ENCODE measurements around the gene NCF2. TPM values are rescaled to one million over a fixed set of nuclear protein-coding genes. Genes with fewer than 3 reads are reported as not detected.
"Not testable (repeated sequence)": the region's sequence is repeated elsewhere in the genome, so short reads cannot be mapped to it uniquely, and the experiment has no call there.

NCF2 gene
- total RNA-seq, 1 experiment from 2014 or later = 0.10 TPM

DNA sequence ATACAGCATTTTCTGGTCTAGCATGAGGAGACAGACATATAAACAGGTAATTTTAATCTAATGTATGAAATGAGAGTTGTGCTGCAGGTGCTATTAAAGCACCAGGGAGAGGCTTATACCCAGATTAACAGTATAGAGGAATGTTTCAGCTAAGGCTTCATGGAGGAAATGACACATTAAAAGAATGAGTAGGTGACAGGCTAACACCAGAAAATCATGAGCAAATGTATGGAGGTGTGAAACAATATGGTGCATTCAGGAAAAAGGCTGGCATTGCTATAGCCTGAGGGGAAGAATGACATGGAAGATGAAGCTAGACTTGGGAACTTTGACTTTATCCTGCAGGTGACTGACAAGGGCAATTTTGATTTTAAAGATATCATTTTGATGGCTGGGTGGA is 38.3 kb upstream of the NCF2 start:
- Histone ChIP-seq H3K27ac (ENCODE audit: low read length) (no peak overlapping the region), H3K36me3 (ENCODE audit: control insufficient read depth, insufficient read depth, low read length) (peaks cover 34% of the 10 kb centered on the region), H3K9me3 (ENCODE audit: control insufficient read depth, insufficient read depth, low read depth, low read length) (no peaks in the 10 kb centered on the region), H3K27me3 (ENCODE audit: control insufficient read depth, insufficient read depth, low read length) (no peaks in the 10 kb centered on the region), H3K4me1 (ENCODE audit: control insufficient read depth, insufficient read depth, low read length) (peaks cover 12% of the 10 kb centered on the region), H3K4me3 (ENCODE audit: low read depth in 2 of 2, low read length in 2 of 2) (no peak overlapping the region)
- POLR2A ChIA-PET = no interaction called here
- DNase-seq (ENCODE audit: low read depth, low spot score) (no peak), ATAC-seq (no peak)
- CTCF ChIA-PET = no interaction called here
- intact Hi-C loops (cut with micrococcal nuclease; ENCODE audit: unreplicated experiment) = no loop called here
- TF ChIP-seq POLR2AphosphoS5 (IDR thresholded peaks at IDR 0.05; ENCODE audit: low read depth, low read length) = no peak
- TF ChIP-seq TCF7L2 (IDR thresholded peaks at IDR 0.05; ENCODE audit: low read depth, low read length) = no peak
- TF ChIP-seq, protein P1, sequence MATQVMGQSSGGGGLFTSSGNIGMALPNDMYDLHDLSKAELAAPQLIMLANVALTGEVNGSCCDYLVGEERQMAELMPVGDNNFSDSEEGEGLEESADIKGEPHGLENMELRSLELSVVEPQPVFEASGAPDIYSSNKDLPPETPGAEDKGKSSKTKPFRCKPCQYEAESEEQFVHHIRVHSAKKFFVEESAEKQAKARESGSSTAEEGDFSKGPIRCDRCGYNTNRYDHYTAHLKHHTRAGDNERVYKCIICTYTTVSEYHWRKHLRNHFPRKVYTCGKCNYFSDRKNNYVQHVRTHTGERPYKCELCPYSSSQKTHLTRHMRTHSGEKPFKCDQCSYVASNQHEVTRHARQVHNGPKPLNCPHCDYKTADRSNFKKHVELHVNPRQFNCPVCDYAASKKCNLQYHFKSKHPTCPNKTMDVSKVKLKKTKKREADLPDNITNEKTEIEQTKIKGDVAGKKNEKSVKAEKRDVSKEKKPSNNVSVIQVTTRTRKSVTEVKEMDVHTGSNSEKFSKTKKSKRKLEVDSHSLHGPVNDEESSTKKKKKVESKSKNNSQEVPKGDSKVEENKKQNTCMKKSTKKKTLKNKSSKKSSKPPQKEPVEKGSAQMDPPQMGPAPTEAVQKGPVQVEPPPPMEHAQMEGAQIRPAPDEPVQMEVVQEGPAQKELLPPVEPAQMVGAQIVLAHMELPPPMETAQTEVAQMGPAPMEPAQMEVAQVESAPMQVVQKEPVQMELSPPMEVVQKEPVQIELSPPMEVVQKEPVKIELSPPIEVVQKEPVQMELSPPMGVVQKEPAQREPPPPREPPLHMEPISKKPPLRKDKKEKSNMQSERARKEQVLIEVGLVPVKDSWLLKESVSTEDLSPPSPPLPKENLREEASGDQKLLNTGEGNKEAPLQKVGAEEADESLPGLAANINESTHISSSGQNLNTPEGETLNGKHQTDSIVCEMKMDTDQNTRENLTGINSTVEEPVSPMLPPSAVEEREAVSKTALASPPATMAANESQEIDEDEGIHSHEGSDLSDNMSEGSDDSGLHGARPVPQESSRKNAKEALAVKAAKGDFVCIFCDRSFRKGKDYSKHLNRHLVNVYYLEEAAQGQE (IDR thresholded peaks at IDR 0.05; ENCODE audit: insufficient read depth in 1 of 2, low read depth in 2 of 2, low read length in 1 of 2) = no peak
- TF ChIP-seq SIN3A (IDR thresholded peaks at IDR 0.05; ENCODE audit: borderline replicate concordance, insufficient read depth, low read depth, low read length) = no peak
- no peak for TF ChIP-seq CTCF (IDR thresholded peaks at IDR 0.05)
- no TSS peak for BruUV-seq (replicated peaks)
- in situ Hi-C loops (cut with HindIII; ENCODE audit: low pct_unique_long_range_greater_than_20kb, low sequenced_read_pairs) = no loop called here

DNA sequence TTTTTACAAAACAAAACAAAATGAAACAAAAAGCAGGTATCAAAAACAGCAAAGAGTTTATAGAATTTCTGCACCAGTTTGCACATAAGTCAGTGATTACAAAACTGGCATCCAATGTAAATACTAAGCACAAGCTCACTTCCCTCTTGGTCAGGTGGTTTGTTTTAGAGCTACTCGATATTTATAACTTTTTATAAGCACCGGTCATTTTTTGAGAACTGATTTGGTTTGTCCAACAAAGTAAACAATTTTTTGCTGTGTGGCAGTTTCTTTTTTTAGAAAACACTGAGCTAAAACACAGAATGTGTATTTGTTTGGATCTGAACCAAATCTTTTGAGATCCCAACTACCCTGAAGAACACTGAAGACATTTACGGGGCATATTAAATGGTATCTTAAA is 36.0 kb upstream of the NCF2 start:
- H3K9me3 ChIP-seq (ENCODE audit: control insufficient read depth, insufficient read depth, low read depth, low read length); H3K4me3 ChIP-seq (ENCODE audit: low read depth in 2 of 2, low read length in 2 of 2); H3K27me3 ChIP-seq (ENCODE audit: control insufficient read depth, insufficient read depth, low read length); intact Hi-C loops (cut with micrococcal nuclease; ENCODE audit: unreplicated experiment); BruUV-seq (replicated peaks); H3K27ac ChIP-seq (ENCODE audit: low read length); ATAC-seq; DNase-seq (ENCODE audit: low read depth, low spot score); H3K4me1 ChIP-seq (ENCODE audit: control insufficient read depth, insufficient read depth, low read length); CTCF ChIA-PET; in situ Hi-C loops (cut with HindIII; ENCODE audit: low pct_unique_long_range_greater_than_20kb, low sequenced_read_pairs): not testable (repeated sequence)
- POLR2A ChIA-PET = interaction anchor here (0.5 kb wide), 1 partner anchor 81 kb away, joined by 3 read pairs; no protein-coding TSS in a partner anchor
- peaks cover 25% of the 10 kb centered on the region for H3K36me3 ChIP-seq (ENCODE audit: control insufficient read depth, insufficient read depth, low read length)

DNA sequence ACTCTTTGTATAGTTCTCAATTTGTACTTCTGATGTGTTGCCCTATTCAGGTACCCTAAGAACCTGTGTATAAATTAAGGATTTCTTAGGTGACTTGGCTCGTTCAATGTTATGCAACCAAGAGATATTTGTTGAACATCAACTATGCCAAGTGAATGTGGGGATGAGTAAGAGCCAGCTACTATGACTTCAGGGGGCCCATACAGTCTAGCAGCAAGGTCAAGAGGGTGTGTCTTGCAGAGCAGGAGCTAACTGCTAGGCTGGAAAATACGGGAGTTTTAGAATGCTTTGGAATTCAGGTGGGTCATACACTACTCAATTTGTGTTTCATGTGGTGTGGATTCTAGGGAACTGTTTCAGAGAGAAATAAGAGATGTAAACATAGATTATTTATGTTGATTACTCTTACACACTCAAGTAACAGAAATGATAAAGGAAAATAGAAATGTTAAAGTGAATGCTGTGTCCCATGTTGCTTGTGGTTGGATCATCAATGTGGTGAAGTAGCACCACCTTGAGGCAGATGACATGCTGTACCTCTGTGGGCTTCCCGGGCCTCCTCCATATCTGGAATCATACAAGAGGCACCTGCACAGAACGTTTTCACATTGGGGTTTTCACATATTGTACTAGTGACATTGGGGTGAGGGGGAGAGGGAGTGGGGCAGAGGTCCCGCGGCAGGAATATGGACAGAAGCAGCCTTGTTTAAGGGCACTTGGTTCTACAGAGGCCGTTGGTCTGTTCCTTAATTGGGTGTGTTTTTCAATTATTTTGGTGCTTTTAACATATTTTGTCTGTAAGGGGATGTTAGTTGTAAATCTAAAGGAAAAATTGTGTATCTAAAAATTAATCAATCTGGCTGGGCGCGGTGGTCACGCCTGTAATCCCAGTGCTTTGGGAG is 32.9 kb upstream of the NCF2 start:
- DNase-seq (ENCODE audit: low read depth, low spot score) (no peak), ATAC-seq (peak; percentile 96)
- Histone ChIP-seq H3K9me3 (ENCODE audit: control insufficient read depth, insufficient read depth, low read depth, low read length) (no peaks in the 10 kb centered on the region), H3K4me1 (ENCODE audit: control insufficient read depth, insufficient read depth, low read length) (no peaks in the 10 kb centered on the region), H3K27me3 (ENCODE audit: control insufficient read depth, insufficient read depth, low read length) (no peaks in the 10 kb centered on the region), H3K4me3 (ENCODE audit: low read depth in 2 of 2, low read length in 2 of 2) (no peak overlapping the region), H3K27ac (ENCODE audit: low read length) (no peak overlapping the region), H3K36me3 (ENCODE audit: control insufficient read depth, insufficient read depth, low read length) (peaks cover 8% of the 10 kb centered on the region)
- intact Hi-C loops (cut with micrococcal nuclease; ENCODE audit: unreplicated experiment) = loop anchor here (5.0 kb wide), 2 partner anchors 151 to 341 kb away; partner anchors contain the start of gene SMG7
- POLR2A ChIA-PET = no interaction called here
- in situ Hi-C loops (cut with HindIII; ENCODE audit: low pct_unique_long_range_greater_than_20kb, low sequenced_read_pairs) = no loop called here
- BruUV-seq (replicated peaks) = no TSS peak
- CTCF ChIA-PET = interaction anchor here (0.7 kb wide), 1 partner anchor 1008 kb away, joined by 3 read pairs; no protein-coding TSS in a partner anchor
- TF ChIP-seq, protein P1 (IDR thresholded peaks at IDR 0.05; ENCODE audit: insufficient read depth in 1 of 2, low read depth in 2 of 2, low read length in 1 of 2) = no peak
- TF ChIP-seq POLR2AphosphoS5 (IDR thresholded peaks at IDR 0.05; ENCODE audit: low read depth, low read length) (no peak), CTCF (IDR thresholded peaks at IDR 0.05) (peak; percentile 77), TCF7L2 (IDR thresholded peaks at IDR 0.05; ENCODE audit: low read depth, low read length) (no peak), SIN3A (IDR thresholded peaks at IDR 0.05; ENCODE audit: borderline replicate concordance, insufficient read depth, low read depth, low read length) (no peak)

All from Panc1 (cell line).